ENCODE data around the gene CLRN2.

DNA sequence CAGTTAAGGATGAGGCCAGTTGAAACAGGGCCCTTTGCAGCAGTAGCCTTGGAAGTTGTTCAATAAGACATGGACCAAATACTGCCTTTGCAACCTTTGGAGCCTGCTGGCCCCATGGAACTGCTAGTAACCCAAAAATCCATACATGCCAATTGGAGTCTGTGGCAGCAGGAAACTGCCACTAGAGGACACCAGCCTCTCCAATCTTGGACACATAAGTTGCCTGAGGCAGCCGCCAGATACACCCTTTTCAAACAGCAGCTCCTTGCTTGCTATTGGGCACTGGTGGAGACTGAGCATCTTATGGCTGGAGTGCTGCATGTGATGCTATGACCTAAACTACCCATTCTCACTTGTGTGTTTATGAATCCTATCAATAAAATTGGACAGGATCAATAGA lies 47.2 kb downstream of the CLRN2 start:
- TF ChIP-seq, protein P1, sequence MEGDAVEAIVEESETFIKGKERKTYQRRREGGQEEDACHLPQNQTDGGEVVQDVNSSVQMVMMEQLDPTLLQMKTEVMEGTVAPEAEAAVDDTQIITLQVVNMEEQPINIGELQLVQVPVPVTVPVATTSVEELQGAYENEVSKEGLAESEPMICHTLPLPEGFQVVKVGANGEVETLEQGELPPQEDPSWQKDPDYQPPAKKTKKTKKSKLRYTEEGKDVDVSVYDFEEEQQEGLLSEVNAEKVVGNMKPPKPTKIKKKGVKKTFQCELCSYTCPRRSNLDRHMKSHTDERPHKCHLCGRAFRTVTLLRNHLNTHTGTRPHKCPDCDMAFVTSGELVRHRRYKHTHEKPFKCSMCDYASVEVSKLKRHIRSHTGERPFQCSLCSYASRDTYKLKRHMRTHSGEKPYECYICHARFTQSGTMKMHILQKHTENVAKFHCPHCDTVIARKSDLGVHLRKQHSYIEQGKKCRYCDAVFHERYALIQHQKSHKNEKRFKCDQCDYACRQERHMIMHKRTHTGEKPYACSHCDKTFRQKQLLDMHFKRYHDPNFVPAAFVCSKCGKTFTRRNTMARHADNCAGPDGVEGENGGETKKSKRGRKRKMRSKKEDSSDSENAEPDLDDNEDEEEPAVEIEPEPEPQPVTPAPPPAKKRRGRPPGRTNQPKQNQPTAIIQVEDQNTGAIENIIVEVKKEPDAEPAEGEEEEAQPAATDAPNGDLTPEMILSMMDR (IDR thresholded peaks at IDR 0.05; ENCODE audit: poor library complexity, severe bottlenecking): no peak
- TF ChIP-seq EZH2 (IDR thresholded peaks at IDR 0.05; ENCODE audit: borderline replicate concordance, insufficient read depth, low read length, poor library complexity, severe bottlenecking): no peak
